Left lobe of liver (tissue), 2 donors: Measurements from ENCODE around the gene APC2. TPM values are rescaled to one million over a fixed set of nuclear protein-coding genes. Genes with fewer than 3 reads are reported as not detected.
"Not testable (repeated sequence)": the region's sequence is repeated elsewhere in the genome, so short reads cannot be mapped to it uniquely, and the experiment has no call there.

Experiments used
- ATAC-seq: fragments of 200-7000 bp; cut with Tn5 transposase; one replicate; pipeline ENCODE4 v1.9.1; 2020; ENCODE audit warnings: mild to moderate bottlenecking, moderate library complexity
- DNase-seq: peaks from one replicate; pipeline ENCODE4 v3.0.0-alpha.2; 2020; ENCODE audit warnings: low spot score
- total RNA-seq: library from RNA; stranded (reverse); gene quantifications from one replicate; pipeline ENCODE4 v1.2.1, GENCODE V29; 2021
- donor health status: DM: no; HTN: no; CAD: no; lungs with moderate emphysema.
- donor health status: DM: no; HTN: yes; CAD: no.

The APC2 gene
- total RNA-seq, 1 donor from 2014 or later = 0.13 TPM

DNA sequence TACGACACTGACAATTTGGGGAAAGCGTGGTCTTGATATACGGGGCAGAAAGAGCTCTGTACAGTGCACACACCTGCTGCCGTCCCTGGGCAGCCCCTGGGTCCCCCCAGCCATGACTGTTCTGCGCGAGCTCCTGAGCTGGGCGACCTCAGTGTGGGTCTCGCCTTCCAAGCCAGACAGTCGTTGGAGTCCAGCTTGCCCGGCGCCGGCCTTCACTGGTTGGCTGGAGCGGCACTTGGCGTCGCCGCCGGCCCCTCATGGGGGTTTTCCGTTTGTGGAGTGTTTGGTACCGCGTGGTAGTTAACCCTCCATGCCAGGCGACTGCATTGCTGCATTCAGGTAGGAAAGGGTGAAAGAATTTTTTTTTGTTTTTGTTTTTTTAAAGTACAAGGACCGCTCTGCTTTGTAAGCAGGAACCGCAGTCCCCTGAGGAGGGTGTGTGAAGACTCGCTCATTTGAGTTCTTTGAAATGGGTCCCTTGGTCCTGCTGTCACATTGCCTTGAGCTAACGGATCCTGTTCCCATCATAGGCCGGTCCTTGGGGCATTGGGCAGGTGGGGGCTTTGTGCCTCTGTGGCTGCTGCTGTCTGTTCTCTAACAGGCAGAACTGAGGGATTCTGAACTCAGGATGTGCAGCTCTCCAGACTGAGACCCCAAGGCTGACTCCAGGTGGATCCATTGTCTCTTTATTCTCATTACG lies 22.6 kb upstream of the APC2 start:
- DNase-seq (no peak), ATAC-seq (no peak)

DNA sequence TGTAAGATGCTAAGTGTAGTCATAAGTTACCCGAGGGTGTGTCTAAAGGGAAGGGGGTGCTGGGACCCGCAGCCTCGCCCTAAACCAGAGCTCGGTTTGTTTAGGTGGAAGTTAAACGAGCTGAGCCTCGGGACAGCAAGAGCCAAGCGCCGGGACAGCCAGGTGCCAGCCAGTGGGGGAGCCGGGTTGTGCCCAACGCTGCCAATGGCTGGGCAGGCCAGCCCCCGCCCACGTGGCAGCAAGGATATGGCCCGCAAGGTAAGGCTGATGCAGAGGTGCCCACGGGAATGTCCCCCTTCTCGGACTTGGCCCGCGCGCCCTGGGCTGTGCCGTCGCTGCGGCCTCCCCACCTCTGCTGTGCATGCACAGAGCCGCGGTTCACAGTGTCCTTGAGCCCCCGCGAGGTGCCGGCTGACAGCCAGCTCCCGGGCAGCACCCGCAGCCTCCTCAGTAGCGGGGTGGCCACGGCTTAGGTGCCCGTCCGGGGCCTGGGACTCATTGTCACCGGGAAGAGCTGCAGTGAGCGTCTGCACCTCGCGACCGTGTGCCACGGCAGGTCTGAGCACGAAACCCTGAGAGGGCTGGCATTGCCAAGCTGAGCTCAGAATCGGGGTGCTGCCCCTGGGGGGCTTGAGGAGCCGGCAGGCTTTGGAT lies 21.1 kb upstream of the APC2 start:
- ATAC-seq = peak; percentile 4
- DNase-seq = no peak

DNA sequence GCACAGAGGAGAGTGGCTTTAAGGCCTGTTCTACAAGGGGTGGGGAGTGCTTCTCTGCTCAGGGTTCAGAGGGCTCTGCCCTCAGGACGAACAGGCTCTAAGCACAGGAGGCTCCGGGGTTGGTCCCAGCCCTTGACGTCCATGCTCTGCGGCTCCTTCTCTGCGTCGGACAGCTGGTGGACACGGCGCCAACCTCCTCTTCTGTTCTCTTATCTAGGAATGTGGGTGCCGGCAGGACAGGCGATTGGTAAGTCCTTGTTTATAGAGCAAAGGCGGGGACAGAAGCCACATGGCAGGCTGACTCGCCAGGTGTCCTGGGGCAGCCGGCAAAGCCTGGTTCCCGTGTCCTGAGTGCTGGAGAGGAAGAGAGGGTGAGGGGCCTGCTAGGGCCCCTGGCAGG lies 20.2 kb upstream of the APC2 start:
- DNase-seq (no peak), ATAC-seq (peak; percentile 58)

DNA sequence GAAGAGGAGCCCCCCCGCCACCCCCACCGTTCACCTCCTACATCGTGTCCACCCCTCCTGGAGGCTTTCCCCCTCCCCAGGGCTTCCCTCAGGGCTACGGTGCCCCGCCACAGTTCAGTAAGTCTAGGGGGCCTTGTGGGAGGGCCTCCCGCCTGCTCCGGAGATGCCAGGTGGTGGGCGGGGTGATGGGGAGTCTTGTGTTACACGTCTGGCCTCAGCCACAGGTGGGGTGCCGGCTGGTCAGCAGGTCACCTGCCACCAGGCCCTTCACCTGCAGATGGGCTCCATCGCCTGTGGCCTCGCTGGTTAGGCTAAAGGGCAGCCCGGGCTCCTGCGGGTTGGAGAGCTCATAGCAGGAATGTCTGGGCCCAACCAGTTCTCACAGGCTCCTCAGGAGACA lies 19.7 kb upstream of the APC2 start:
- DNase-seq (no peak), ATAC-seq (no peak)

DNA sequence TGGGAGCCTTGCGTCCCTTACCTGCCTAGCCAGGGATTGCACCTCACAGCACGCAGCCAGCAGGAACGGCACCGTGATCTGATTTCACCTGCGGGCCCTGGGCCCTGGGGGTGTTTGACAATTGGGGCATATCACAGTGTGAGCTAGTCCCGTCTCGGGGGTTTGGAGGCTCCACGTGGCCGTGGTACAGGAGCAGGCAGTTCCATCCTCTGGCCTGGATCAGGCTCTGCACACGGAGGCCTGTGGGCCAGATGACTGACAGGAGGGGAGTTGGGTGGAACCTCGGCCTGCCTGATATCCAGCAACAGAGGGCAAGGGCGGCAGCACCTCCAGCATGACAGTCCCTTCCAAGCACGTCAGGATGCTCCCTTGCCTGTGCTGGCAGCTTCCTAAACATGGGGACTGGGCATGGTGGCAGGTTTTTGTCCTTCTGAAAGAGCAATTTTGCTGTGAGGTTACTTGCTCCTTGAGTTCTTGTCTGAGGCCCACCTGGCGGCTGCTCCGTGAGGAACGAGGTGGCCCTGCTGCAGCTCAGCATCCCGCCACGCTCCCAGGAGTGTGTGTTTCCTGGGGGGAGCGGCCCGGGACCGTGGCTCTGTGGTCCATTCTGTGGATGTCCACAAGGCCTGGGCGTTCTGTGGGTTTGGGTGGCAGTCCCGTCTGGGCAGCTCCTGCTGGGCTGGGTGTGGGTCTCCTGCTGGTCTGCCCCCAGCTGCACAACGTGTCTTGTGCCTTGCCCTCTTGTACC lies 18.0 kb upstream of the APC2 start:
- DNase-seq = no peak
- ATAC-seq = no peak

DNA sequence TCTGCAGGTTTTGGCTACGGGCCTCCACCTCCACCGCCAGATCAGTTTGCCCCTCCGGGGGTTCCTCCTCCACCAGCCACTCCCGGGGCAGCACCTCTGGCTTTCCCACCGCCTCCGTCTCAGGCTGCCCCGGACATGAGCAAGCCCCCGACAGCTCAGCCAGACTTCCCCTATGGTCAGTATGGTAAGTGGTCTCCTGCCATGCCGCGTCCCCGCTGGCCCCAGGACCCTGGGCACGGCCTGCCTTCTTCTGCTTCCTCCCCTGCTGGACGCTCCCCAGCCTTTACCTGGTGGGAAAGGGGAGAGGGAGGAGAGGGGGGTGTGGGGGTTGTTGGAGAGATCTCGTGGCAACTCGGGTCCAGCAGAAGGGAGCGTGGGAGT lies 17.4 kb upstream of the APC2 start:
- ATAC-seq (no peak), DNase-seq (no peak)

DNA sequence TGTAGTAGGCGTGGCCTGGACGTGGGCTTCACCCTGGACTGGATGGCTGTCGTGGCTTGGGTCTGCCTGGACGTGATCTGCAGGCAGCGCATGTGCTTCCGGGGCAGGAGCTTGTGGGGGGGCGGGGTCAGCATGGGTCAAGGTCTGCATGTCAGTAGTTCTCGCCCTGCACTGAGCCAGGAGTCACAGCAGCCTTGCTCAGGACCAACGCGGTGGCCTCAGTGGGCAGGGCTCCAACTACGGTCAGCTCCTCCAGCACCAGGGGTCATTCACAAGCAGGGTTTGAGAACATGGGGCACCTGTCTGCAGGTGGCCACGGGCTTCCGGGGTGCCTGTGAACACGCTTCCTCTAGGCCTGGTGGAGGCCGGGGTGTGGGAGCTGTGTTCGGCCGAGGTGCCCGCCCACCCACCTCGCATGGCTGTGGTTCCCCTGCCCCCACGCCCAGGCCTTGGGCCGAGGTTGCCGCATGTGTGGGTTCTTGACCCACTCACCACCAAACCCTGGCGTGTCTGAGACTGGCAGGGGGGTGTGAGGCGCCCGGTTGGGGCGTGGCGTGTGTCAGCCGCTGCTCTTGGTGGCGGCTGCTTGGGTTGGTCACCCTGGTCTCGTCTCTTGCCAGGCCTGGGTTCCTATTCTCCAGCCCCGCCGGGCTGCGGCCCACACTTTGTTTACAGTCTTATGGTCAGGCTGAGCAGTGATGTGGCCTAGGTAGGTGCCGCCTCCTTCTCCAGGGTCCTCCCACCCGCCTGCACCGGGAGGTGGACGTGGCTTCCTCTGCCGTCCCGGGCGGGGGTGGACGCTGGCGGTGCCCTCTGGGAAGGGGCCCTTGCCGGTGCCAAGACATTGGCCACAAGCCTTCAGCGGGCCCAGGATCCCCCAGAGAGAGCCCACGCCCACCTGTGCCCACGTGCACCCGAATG lies 16.5 kb upstream of the APC2 start:
- ATAC-seq (no peak), DNase-seq (no peak)

DNA sequence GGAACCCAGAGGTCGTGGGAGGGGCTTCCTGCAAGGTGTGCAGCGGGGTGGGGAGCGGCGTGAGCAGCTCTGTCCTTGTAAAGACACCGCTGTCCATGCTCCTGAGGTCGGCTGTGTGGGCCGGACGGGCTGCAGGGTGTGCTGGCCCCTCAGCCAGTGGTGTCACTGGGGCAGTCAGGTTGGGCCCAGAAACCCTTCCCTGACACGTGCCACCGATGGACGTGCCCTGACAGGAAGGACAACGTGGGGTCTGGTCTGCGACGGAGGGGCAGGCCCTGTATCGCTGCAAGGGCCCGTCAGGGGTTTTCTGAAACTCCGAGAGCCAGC lies 15.9 kb upstream of the APC2 start:
- DNase-seq (no peak), ATAC-seq (no peak)

DNA sequence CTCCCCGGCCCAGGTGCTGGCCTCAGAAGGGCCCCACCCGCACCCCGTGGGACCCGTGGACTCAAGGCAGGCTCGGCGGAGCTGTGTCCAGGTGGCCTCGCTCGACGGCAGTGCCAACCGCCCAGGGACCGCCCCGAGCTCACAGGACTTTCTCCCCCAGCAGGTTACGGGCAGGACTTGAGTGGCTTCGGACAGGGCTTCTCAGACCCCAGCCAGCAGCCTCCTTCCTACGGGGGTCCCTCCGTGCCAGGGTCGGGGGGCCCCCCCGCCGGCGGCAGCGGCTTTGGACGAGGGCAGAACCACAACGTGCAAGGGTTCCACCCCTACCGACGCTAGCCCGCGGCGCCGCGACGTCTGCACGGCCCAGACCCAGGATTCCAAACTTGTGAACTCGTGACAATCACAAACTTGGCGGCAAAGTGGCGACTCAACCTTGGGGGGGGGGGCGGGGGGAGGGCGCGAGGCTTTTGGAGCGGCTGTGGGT lies 15.3 kb upstream of the APC2 start:
- ATAC-seq (no peak), DNase-seq (no peak)

DNA sequence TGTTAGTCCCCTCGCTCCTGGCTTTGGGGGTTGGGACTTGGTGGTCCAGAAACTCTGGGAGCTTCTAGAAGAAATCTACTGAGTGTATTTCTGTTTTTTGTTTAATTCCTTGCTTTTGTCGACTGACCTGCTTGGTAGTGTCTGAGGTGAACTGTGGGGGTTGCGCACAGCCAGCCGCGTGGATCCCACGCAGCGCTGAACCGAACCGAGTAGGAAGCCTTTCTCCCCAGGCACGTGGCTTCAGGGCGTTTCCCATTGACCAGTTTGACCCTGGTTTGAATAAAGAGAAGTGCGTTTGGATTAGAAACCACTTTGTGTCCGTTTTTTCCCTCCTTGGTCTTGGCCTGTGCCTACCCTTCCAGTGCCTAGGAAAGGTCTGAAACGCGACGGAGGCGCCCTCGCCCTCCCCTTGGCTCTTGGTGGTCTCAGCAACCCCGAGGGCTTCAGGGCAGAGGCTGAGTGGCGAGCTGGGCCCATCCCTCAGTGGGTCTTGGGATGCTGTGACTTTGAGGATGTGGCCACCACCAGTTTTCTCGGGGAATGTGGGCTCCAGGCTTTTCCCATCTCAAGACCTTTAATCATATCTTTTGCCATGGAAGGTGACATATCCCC lies 14.4 kb upstream of the APC2 start:
- ATAC-seq (no peak), DNase-seq (no peak)

DNA sequence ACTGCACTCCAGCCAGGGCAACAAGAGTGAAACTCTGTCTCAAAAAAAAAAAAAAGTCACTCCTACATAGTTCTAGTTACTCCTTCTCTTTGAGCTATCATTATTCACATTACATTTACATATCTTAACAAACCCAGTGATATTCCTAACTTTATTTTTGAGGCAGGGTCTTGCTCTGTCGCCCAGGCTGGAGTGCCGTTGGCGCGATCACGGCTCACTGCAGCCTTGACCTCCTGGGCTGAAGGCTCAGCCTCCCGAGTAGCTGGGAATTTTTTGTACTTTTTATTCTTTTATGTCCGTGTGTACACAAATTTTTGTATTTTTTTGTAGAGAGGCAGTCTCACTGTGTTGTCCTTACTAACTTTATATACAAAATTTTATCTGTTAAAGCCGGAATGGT lies 12.3 kb upstream of the APC2 start:
- ATAC-seq (peak; percentile 13), DNase-seq (no peak)

DNA sequence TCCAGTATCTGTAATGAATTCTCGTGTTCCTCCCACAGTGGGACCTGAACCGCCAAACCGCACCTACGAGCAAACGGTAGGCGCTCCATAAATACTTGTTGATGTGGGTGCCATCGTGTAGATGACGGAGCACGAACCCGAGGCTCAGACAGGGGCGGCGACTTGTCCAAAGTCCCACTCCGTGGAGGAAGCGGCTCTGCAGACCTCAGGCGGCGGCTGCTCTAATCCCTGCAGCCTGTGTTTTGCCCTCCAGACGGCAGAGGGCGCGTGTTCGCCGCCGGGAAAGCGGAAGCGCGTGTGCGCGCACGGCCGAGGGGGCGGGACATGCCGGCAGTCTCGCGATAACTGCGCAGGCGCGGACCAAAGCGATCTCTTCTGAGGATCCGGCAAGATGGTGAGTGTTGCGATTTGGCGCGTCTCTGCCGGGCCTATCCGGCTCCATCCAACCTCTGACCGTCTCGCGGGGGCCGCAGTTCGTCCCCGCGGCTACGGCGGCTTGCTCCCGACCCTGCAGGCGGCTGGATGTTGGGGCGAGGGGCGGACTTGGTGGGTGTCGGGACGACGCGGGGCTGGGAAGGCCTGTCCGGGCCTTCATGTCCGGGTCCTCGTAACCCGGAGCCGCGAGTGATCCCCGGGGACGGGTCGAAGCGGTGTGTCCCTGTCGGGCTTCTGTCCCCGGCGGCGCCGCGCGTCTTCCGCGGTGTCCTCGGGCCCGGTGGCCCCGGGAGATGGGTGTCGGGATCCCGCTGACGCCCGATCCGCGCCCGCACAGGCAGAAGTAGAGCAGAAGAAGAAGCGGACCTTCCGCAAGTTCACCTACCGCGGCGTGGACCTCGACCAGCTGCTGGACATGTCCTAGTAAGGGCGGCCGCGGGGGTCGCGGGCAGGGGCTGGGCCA lies 11.6 kb upstream of the APC2 start, which contains the start of gene RPS15:
Gene RPS15 (plus strand): TSS at position 362 of the 898 bp plus-strand sequence. CDS start 30 bp downstream, at position 392.
- peak; percentile 96 for ATAC-seq
- DNase-seq = peak; percentile 96

DNA sequence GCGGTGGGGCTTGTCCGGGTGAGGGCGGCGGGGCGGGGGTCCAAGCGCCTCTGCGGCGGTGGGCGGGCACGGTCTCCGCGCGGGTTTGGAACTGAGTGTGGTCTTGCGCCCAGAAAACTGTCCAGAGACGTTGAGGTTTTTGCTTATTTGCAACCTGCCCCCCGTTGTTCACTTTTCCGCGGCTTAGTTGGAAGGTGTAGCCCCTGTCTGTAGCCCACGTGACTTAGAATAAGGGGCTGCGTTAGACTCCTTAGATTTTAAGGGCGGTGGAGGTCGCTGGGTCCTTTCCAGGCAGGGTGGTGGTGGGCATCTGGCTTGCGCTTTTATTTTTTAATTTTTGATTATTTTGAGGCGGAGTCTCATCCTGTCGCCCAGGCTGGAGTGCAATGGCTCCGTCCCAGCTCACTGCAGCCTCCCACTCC lies 11.0 kb upstream of the APC2 start:
- no peak for ATAC-seq

DNA sequence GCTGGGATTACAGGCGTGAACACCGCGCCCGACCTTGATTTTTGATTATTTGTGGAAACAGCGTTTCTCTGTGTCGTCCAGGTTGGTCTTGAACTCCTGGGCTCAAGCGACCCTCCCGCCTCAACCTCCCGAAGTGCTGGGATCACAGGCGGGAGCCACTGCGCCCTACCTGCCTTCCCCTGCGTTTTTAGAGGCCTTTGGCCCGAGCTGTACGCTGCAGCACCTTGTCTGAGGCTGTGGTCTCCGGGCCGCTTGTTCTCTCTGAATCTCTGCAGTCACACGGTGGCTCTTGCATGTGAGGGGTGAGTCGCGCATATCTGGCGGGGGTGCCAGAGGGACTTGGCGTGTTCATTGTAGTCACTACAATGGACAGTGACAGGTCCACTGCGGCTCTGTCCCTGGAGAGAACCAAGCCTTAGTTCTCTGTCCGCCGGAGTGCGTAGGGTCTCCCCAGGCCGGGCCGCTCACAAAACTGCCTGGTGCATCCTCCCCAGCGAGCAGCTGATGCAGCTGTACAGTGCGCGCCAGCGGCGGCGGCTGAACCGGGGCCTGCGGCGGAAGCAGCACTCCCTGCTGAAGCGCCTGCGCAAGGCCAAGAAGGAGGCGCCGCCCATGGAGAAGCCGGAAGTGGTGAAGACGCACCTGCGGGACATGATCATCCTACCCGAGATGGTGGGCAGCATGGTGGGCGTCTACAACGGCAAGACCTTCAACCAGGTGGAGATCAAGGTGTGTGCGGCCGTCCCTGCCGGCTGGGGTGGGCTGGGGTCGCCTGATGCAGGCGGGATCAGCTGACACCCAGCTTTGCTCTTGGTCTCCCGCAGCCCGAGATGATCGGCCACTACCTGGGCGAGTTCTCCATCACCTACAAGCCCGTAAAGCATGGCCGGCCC lies 10.2 kb upstream of the APC2 start:
- DNase-seq, ATAC-seq: not testable (repeated sequence)

More for the DNA sequence above, 11.0 kb upstream of the APC2 start:
- no peak for DNase-seq

DNA sequence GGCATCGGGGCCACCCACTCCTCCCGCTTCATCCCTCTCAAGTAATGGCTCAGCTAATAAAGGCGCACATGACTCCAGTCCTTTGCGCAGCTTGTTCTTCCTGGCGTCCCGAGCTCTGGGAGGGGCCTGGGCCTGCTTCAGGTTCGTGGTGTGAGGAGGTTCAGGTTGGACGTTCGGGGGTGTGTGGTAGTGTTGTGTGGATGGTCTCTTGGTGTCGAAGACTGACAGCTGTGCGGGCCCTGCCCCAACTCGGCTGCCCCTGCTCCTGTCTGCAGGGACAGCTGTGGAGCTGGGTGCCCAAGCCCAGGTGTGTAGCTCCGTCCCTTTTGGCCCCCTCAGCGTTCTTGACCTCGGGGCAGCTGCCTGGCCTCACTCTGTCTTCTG lies 9.5 kb upstream of the APC2 start:
- DNase-seq (no peak), ATAC-seq (no peak)

DNA sequence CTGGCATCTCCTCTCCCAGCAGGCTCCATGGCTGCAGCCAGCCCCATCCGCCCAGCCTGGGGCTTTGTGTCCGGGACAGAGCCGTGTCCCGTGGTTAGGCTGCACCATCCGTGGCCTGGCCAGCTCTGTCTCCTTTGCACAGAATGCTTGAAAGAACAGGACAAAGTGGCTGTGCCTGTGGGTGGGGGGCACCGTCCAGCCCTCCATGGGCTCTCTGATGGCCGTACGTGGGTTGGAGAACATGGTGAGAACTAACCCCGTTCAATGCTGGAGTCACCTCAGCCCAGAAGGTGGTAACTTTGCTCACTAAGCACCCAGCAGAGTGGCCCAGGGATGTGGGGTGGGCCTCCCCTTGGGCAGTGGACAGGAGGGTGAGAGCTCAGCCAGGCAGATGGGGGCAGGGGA lies 8.9 kb upstream of the APC2 start:
- ATAC-seq (no peak), DNase-seq (no peak)

DNA sequence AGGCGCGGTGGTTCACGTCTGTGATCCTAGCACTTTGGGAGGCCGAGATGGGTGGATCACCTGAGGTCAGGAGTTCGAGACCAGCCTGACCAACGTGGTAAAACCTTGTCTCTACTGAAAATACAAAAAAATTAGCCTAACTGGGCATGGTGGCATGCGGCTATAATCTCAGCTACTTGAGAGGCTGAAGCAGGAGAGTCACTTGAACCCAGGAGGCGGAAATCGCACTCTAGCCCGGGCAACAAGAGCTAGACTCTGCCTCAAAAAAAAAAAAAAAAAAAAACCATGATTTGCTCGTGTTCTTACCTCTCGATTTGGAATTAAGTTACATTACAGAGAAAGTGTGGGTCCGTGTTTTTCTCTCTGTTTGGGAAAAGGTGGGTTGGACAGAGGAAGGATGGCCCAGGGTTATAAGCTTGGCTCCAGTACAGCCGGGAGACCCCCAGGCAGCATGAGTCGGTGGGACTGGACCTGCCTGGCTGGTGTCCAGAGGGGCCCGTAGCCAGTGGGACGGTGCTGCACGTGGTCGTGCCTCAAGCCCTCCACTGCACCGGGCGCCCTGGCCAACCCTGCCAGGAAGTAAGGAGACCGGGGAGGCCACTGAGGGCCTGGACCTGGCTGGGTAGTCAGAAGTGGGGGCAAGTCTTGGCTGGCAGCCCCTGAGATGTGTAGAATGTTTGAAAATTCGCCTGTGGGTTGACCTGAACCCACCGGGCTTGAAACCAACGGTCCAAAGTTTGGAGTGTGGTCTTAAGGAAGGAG lies 8.1 kb upstream of the APC2 start:
- ATAC-seq (no peak), DNase-seq (no peak)
